Ishikawa (cell line): ENCODE measurements around the gene JAML.

ENCODE experiments used
- EP300 ChIP-seq: IDR thresholded peaks from 2 replicates; pipeline ENCODE4 v1.6.1; 2012; ENCODE audit warnings: borderline replicate concordance
- YY1 ChIP-seq: IDR thresholded peaks from 2 replicates; pipeline ENCODE4 v1.6.1; 2012; ENCODE audit warnings: low read depth

DNA sequence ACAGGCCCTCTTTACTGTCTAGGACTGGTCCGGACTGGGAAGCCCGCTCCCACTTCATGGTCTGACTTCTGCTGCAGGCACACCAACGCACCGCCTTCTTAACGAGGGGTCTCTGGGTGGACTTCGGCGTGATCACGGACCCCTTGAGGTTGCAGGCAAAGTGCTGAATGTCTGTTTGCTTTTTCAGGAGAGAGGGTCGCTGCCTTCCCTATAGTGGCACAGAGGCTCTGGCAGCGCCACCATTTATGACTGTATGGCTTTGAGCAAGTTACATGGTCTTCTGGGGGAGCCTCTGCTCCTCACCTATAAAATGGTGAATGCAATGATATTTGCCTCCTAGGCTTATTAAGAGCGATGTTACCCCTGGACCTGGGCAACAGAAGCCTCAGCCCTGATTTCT lies 70.8 kb downstream of the JAML start:
- no peak for TF ChIP-seq YY1
- no peak for TF ChIP-seq EP300
